Neural cell (in vitro differentiated cells): ENCODE data around the gene CADM1.

Source experiments
- CTCF ChIP-seq: fragments of 450-650 bp; IDR thresholded peaks from 2 replicates; pipeline ENCODE4 v1.5.1; 2014; ENCODE audit warnings: antibody characterized with exemption, mild to moderate bottlenecking, moderate library complexity; ENCODE audit not compliant: poor library complexity, severe bottlenecking
- EP300 ChIP-seq: fragments of 450-650 bp; conservative IDR thresholded peaks from 2 replicates; pipeline ENCODE4 v1.6.1; 2014; ENCODE audit warnings: antibody characterized with exemption, mild to moderate bottlenecking, moderate library complexity; ENCODE audit not compliant: poor library complexity, severe bottlenecking
- EZH2 ChIP-seq: fragments of 200-600, 300-800 bp; shearing (Covaris generic), sonication (generic); IDR thresholded peaks from 2 replicates; pipeline ENCODE4 v1.6.1; 2014; ENCODE audit warnings: antibody characterized with exemption, low read length, borderline replicate concordance, mild to moderate bottlenecking; ENCODE audit not compliant: insufficient read depth, poor library complexity, severe bottlenecking
- RAD21 ChIP-seq: fragments of 450-650 bp; conservative IDR thresholded peaks from 2 replicates; pipeline ENCODE4 v1.6.1; 2014; ENCODE audit warnings: antibody characterized with exemption, mild to moderate bottlenecking, moderate library complexity
- TF ChIP-seq, protein P1 (sequence below): IDR thresholded peaks from 2 replicates; pipeline ENCODE4 v1.6.1; 2012; ENCODE audit warnings: borderline replicate concordance

GRCh38 chr11:115276191-115276590, 228.0 kb downstream of the CADM1 start:
- TF ChIP-seq CTCF = no peak
- no peak for TF ChIP-seq EZH2
- no peak for TF ChIP-seq RAD21
- TF ChIP-seq, protein P1, sequence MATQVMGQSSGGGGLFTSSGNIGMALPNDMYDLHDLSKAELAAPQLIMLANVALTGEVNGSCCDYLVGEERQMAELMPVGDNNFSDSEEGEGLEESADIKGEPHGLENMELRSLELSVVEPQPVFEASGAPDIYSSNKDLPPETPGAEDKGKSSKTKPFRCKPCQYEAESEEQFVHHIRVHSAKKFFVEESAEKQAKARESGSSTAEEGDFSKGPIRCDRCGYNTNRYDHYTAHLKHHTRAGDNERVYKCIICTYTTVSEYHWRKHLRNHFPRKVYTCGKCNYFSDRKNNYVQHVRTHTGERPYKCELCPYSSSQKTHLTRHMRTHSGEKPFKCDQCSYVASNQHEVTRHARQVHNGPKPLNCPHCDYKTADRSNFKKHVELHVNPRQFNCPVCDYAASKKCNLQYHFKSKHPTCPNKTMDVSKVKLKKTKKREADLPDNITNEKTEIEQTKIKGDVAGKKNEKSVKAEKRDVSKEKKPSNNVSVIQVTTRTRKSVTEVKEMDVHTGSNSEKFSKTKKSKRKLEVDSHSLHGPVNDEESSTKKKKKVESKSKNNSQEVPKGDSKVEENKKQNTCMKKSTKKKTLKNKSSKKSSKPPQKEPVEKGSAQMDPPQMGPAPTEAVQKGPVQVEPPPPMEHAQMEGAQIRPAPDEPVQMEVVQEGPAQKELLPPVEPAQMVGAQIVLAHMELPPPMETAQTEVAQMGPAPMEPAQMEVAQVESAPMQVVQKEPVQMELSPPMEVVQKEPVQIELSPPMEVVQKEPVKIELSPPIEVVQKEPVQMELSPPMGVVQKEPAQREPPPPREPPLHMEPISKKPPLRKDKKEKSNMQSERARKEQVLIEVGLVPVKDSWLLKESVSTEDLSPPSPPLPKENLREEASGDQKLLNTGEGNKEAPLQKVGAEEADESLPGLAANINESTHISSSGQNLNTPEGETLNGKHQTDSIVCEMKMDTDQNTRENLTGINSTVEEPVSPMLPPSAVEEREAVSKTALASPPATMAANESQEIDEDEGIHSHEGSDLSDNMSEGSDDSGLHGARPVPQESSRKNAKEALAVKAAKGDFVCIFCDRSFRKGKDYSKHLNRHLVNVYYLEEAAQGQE = no peak
- no peak for TF ChIP-seq EP300
